Left ventricle myocardium inferior (tissue), 1 donor: ENCODE results near the gene CFAP74. TPM values are rescaled to one million over a fixed set of nuclear protein-coding genes. Genes with fewer than 3 reads are reported as not detected.

Source experiments
- DNase-seq: peaks from one replicate; pipeline ENCODE4 v3.0.0-alpha.2; 2020
- H3K27ac ChIP-seq: fragments of 200-600 bp; replicated peaks from 2 replicates; pipeline ENCODE4 v1.8.0; 2021
- H3K27me3 ChIP-seq: fragments of 200-600 bp; 2 replicates; pipeline ENCODE4 v1.8.0; 2021; ENCODE audit warnings: low read depth
- H3K36me3 ChIP-seq: fragments of 200-600 bp; 2 replicates; pipeline ENCODE4 v1.8.0; 2021
- H3K4me1 ChIP-seq: fragments of 200-600 bp; 2 replicates; pipeline ENCODE4 v1.8.0; 2021
- H3K4me3 ChIP-seq: fragments of 200-600 bp; 2 replicates; pipeline ENCODE4 v1.8.0; 2021; ENCODE audit warnings: mild to moderate bottlenecking, moderate library complexity
- H3K9me3 ChIP-seq: fragments of 200-600 bp; replicated peaks from 2 replicates; pipeline ENCODE4 v1.8.0; 2021
- CTCF ChIP-seq: fragments of 200-600 bp; IDR thresholded peaks from 2 replicates; pipeline ENCODE4 v1.8.0; 2021; ENCODE audit warnings: antibody characterized with exemption, mild to moderate bottlenecking, borderline replicate concordance
- intact Hi-C: fragments of 100-400 bp; cut with micrococcal nuclease; formaldehyde crosslinking; loops from one replicate; pipeline ENCODE4 v1.11.0; 2022
- total RNA-seq: library from RNA; stranded (reverse); fragmentation: NEBNext Ultra II Directional; extraction: Animal tissue kit (Norgen Biotek cat#: 25700); gene quantifications from one replicate; pipeline ENCODE4 v1.2.1, GENCODE V29; 2021
- donor health status: DM: no; HTN: yes; CAD: no; lungs with severe emphysema.

Gene CFAP74
- total RNA-seq, 1 donor from 2014 or later: not detected

DNA sequence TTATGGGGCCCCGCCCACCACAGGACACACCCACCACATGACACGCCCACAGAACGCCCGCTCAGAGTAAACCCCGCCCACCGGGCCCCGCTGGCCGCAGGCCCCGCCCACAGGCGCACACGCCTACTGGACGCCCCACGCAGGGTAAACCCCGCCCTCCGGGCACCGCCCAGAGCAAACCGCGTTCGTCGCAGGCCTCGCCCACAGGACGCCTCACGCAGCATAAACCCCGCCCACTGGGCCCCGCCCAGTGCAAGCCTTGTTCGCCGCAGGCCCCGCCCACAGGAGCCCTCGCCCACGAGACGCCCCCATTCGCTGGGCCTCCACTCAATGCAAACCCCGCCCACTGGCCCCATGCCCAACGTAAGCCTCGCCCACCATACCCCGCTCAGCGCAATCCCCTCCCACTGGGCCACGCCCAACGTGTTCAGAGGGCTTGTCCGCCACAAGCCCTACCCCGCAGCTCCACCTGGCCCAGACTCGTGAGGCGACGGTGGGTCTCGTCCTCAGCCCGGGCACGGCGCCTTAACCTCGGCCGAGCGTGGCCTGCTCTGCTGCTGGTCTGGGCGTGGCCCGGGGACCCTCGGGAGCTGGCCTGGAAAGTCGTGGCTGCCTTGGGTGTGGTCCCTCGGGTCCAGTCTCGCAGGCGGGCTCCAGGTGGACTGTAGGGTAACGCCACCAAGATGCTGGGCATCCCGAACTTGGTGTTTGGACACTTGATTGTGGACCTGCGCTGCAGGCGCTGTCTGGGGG, 84.1 kb downstream of the CFAP74 start:
- DNase-seq: peak; percentile 98
- peak overlapping the region; percentile 75 for H3K4me3 ChIP-seq
- intact Hi-C loops: no loop called here
- no peaks in the 10 kb centered on the region for H3K27me3 ChIP-seq
- H3K4me1 ChIP-seq: peaks cover 23% of the 10 kb centered on the region
- no peaks in the 10 kb centered on the region for H3K9me3 ChIP-seq
- peak overlapping the region; percentile 72 for H3K27ac ChIP-seq
- H3K36me3 ChIP-seq: no peaks in the 10 kb centered on the region
- no peak for TF ChIP-seq CTCF

DNA sequence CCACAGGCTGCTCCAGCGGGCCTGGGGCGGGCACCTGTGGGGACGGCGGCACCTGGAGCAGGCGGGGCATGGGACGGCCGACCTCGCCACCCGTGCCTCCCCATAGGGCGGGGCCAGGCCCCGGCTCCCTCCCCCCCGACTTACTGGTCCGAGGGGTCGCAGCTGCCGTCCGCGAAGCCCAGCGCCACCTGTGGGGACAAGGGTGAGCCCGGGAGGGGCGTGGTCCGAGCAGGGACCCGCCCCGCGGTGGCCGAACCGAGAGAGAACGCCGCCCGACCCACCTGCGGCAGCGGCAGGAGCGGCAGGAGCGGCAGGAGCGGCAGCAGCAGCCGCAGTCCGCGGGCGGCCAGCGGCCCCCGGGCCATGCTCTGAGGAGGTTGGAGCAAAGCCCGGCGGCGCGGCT, 84.7 kb downstream of the CFAP74 start, which contains the start of gene TMEM52:
TSS of gene TMEM52 (minus strand) at position 379 of the 403 bp plus-strand sequence. CDS start at position 365, 14 bp downstream.
- intact Hi-C loops: no loop called here
- Histone ChIP-seq H3K4me3 (peak within 1 kb of the TSS; percentile 75), H3K4me1 (peaks cover 23% of the 10 kb centered on the region), H3K9me3 (no peaks in the 10 kb centered on the region), H3K36me3 (no peaks in the 10 kb centered on the region), H3K27me3 (no peaks in the 10 kb centered on the region), H3K27ac (peak within 1 kb of the TSS; percentile 72)
- no peak for TF ChIP-seq CTCF
- DNase-seq: no peak

- DNase-seq: no peak
- H3K4me1 ChIP-seq: peaks cover 23% of the 10 kb centered on the region
Measured at GRCh38 chr1:1917995-1918900, 85.3 kb downstream of the CFAP74 start.

GRCh38 chr1:1917304-1917976, 86.1 kb downstream of the CFAP74 start:
- no peak for TF ChIP-seq CTCF
- Histone ChIP-seq H3K36me3 (no peaks in the 10 kb centered on the region), H3K4me3 (no peak overlapping the region), H3K27ac (no peak overlapping the region), H3K4me1 (peaks cover 23% of the 10 kb centered on the region), H3K27me3 (no peaks in the 10 kb centered on the region), H3K9me3 (no peaks in the 10 kb centered on the region)
- intact Hi-C loops: no loop called here
- no peak for DNase-seq

More at GRCh38 chr1:1917995-1918900, 85.3 kb downstream of the CFAP74 start:
- no peak for TF ChIP-seq CTCF
- no peaks in the 10 kb centered on the region for H3K9me3 ChIP-seq
- peak overlapping the region; percentile 75 for H3K4me3 ChIP-seq
- H3K27me3 ChIP-seq: no peaks in the 10 kb centered on the region
- H3K27ac ChIP-seq: no peak overlapping the region
- H3K36me3 ChIP-seq: no peaks in the 10 kb centered on the region
- intact Hi-C loops: no loop called here

DNA sequence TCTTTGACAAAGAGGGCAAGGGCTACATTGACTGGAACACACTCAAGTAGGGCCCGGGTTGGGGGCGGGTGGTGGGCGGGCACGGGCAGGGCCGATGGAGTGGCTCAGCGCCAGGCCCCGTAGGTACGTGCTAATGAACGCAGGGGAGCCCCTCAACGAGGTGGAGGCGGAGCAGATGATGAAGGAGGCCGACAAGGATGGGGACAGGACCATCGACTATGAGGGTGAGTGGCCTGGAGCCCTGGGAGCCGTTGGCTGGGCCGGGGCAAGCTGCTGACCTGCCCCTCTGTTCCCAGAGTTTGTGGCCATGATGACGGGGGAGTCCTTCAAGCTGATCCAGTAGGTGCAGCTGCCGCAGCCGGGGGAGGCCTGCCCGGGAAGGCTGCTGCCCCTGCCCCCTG, 86.7 kb downstream of the CFAP74 start:
- no peaks in the 10 kb centered on the region for H3K36me3 ChIP-seq
- H3K4me3 ChIP-seq: no peak overlapping the region
- intact Hi-C loops: no loop called here
- H3K27ac ChIP-seq: no peak overlapping the region
- H3K9me3 ChIP-seq: no peaks in the 10 kb centered on the region
- DNase-seq: no peak
- no peaks in the 10 kb centered on the region for H3K27me3 ChIP-seq
- H3K4me1 ChIP-seq: peaks cover 23% of the 10 kb centered on the region
- TF ChIP-seq CTCF: no peak
